ENCODE measurements around the gene PCBP2.

- TF ChIP-seq, protein P1, sequence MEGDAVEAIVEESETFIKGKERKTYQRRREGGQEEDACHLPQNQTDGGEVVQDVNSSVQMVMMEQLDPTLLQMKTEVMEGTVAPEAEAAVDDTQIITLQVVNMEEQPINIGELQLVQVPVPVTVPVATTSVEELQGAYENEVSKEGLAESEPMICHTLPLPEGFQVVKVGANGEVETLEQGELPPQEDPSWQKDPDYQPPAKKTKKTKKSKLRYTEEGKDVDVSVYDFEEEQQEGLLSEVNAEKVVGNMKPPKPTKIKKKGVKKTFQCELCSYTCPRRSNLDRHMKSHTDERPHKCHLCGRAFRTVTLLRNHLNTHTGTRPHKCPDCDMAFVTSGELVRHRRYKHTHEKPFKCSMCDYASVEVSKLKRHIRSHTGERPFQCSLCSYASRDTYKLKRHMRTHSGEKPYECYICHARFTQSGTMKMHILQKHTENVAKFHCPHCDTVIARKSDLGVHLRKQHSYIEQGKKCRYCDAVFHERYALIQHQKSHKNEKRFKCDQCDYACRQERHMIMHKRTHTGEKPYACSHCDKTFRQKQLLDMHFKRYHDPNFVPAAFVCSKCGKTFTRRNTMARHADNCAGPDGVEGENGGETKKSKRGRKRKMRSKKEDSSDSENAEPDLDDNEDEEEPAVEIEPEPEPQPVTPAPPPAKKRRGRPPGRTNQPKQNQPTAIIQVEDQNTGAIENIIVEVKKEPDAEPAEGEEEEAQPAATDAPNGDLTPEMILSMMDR (IDR thresholded peaks at IDR 0.05): no peak
- TF ChIP-seq POLR2A (IDR thresholded peaks at IDR 0.05) (no peak), EP300 (IDR thresholded peaks at IDR 0.05) (no peak)
Observed at GRCh38 chr12:53493610-53494391, 41.9 kb downstream of the PCBP2 start.

Data from tibial nerve (tissue), 4 donors.